CD4-positive, alpha-beta T cell treated with Interleukin-4 for 4 hours (primary cell): ENCODE data around the gene FBXL16.

Experiments used
- DNase-seq: peaks from one replicate; pipeline ENCODE4 v3.0.0-alpha.2; 2020

The FBXL16 gene

DNA sequence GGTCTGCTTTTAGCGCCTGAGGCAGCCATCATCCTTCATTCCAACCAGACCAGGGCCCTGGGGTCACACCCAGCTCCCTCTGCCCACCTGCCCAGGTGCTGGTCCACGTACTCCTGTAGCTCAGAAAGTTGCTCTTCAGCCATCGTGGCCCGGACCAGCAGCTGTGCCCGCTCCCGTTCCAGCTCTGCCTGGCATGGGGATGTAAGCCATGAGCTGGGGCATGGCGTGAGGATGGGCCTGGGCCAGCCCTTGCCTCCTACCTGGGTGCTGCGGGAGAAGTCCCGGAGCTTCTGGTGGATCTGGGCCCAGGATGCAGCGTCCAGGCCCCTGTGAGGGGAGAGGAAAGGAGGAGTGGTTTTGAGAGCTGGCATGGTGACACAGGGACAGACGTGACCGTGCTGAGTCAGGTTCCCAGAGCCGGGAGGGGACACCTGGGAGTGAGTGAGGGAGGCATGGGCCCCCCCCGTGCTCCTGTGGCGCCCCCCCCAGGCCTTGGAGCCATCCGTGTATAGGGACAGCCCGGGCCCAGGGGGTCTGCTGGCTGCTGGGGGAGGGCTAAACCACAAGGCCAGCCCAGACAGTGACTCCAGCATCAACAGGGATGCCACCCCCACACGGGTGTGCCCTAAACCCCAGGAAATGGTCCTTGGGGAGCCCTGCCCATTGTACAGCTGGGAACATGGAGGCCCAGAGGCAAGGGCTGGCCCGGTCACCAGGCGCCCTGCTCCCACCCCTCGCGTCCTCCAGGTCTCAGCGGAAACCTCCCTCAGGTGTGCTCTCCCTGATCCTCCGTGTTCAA lies 17.4 kb upstream of the FBXL16 start:
- no peak for DNase-seq

DNA sequence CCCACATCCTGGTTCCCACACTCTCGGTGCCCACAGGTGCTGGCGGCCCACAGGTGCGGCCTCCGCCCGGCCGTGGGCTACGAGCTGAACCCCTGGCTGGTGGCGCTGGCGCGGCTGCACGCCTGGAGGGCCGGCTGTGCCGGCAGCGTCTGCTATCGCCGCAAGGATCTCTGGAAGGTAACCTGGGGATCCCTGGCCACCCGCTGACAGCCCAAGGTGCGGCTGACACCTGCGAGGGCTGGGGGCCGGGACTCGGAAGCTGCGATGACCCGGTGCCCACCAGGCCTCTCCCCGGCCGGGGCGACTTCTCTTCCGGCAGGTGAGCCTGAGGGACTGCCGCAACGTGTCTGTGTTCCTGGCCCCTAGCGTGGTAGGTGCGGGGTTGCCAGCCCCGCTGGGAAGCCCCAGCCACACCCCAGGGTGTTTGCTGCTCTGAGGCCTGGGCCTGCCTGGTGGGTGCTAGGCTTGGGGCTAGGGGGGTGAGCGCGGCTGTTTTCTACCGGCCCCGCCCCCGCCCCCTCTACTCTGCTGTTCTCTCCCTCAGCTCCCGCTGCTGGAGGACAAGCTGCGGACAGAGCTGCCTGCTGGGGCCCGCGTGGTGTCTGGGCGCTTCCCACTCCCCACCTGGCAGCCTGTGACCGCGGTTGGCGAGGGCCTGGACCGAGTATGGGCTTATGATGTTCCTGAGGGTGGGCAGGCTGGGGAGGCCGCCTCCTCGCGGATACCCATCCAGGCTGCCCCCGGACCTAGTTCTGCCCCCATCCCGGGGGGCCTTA lies 16.4 kb upstream of the FBXL16 start:
- peak; percentile 15 for DNase-seq

DNA sequence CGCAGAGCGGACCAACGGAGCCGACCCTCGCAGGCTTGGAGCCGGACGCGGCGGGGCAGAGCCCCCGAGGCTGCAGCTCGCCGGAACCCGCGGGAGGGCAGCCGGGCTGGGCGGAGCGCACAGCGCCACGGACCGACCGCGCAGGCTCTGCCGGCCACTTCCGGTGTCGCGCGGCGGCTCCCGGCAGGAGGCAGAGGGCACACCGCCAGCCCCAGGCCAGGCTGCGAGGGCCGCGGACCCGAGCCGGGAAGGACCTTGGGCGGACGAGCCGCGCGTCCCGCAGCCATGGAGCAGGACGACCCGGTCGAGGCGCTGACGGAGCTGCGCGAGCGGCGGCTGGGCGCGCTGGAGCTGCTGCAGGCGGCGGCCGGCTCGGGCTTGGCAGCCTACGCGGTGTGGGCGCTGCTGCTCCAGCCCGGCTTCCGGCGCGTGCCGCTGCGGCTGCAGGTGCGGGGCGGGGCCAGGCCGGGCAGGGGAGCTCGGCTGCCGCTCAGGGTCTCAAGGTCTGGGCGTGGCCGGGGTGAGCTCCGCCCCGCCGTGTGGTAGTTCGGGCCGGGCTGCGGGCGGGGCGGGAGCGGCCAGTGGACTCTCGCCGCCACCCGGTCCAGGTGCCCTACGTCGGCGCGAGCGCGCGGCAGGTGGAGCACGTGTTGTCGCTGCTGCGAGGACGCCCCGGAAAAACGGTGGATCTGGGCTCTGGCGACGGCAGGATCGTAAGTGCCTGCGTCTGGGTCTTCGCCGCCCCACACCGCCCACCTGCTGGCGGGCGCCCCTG lies 15.6 kb upstream of the FBXL16 start, which contains the start of gene ANTKMT:
Gene ANTKMT (plus strand): TSS at position 157 of the 775 bp plus-strand sequence. CDS start 129 bp downstream, at position 286.
- peak; percentile 69 for DNase-seq

DNA sequence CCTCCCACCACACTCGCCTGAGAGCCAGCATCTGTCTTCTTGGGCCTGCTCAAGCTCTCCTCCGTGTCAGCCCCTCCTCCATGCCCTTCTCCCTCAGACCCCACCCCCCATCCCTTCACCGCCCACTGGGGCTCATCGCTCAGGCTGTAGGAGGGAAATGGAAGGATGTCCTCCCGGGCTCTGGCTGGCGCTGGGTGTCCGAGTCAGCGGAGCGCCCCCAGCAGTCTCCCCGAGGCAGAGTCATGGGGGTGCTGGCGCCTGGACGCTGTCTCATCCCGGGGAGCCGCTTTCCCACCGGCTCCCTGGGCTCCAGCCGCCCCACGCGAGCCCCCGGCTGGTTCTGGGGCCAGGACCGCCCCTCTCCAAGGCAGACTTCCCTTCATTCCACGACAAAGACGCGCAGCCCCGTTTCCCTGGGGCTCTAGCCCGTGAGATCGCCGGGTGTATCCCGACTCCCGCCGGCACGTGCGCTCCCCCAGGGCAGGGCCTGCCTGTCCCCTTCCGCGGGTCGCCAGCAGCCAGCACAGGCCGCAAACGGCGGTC lies 14.9 kb upstream of the FBXL16 start:
- no peak for DNase-seq

DNA sequence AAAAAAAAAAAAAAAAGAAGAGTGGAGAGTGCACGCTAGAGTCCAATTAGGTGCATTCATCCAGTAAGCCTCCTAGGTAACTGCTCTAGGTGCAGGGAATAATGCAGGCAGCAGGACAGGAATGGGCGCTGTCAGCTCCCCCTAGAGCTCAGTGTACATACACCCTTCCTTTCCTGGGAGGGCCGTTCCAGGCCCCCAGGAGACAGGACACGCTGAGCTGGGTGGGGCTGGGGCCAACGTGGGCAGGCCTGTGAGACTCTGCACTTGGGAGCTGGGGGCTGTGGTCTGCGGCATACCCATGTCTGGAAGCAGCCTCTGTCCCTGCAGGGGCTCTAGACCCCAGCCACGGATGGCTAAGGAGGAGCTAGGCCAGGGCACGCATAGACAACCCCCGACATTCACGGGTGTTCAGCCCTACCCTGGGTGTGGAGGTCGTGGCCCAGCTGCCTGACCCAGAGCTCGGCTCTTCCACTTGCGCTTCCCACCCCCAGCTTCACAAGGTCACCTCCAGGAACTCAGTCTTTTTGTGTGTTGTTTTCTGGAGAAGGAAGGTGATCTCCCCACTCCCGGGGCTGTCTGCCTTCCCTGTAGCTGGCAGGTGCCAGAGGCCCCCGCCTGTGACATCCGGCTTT lies 14.3 kb upstream of the FBXL16 start:
- DNase-seq: no peak

DNA sequence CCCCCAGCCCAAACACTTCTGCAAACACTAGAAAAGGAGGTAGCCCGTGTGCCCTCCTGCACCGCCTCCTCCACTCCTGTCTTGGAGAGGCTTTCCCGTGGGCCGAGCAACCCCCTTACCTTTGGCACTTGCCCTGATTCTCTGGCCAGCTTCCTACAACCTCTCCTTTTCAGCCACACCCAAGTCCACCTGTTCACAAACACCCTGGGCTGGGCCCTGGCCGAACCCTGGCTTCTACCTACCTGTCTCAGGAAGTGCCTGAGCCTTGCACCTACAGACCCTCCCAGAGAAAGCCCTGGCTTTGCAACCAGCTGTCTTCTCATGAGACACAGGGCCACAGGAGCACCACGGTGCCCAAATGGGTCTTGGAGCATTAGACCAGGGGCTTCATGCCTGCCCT lies 13.3 kb upstream of the FBXL16 start:
- no peak for DNase-seq

DNA sequence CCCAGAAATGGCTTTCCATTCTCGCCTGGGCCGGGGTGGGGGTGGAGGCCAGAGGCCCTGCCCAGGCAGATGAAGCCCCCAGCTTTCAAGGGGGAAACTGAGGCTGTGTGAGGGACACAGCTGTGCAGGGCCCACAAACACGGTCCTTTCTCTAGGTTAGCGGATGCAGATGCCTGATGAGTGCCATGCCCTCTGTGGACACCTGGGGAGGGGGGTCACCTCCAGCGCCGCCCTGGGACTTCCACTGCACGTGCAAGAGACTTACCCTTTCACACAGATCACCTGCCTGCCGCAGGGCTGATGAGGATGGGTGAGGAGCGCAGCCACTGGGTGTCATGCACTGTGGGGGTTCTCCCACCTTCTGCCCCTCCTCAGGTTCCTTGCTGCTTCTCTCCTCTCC lies 12.8 kb upstream of the FBXL16 start:
- no peak for DNase-seq

DNA sequence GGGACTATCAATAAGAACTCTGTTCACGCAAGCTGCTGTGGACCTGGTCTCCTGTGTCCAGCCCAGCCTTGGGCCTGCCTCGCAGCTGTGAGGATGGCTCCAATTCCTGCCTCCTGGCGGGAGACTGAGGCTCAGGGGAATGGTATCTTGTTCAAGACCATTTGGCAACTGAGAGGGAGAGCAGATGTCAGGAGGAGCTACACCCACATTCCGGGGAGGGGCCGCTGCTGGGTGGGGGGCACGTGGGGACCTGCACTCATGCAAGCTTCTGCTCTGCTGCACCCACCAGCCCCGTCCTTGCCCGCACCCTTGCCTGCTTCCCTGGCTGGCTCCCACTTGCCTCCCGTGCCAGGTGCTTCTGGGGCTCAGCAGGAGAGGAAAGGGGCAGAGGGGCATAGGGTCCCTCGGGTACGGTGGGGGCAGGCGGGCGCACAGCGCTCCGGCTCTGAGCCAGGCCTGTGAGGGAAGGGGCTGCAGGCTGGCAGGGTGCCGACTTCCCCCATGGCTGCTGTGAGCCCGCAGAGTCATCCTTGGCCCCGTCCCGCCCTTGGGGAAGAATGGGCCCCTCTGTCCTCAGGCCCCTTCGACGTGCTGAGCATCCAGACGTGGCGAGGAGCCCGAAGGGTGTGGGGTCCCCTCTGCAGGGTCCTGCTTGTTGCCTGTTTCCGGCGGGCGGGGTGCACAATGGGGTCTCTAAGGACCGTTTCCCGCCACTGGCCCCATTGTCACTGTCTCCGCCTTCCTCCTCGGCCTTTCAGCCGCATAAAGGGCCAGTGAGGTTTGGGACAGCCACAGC lies 12.0 kb upstream of the FBXL16 start:
- DNase-seq: no peak

DNA sequence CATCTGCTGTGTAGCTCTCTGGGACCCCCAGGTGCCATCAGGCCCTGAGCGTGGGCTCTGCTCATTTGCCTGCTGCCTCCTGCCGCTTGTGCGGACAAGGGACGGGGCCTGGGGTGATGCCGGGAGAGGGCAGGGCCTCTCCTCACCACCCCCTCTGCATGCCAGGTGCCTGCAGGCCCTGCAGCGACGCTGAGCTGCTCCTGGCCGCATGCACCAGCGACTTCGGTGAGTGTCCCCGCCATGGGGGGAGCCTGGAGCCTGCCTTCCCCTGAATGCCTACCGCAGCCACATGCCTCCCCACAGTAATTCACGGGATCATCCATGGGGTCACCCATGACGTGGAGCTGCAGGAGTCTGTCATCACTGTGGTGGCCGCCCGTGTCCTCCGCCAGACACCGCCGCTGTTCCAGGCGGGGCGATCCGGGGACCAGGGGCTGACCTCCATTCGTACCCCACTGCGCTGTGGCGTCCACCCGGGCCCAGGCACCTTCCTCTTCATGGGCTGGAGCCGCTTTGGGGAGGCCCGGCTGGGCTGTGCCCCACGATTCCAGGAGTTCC lies 11.2 kb upstream of the FBXL16 start:
- DNase-seq: no peak

DNA sequence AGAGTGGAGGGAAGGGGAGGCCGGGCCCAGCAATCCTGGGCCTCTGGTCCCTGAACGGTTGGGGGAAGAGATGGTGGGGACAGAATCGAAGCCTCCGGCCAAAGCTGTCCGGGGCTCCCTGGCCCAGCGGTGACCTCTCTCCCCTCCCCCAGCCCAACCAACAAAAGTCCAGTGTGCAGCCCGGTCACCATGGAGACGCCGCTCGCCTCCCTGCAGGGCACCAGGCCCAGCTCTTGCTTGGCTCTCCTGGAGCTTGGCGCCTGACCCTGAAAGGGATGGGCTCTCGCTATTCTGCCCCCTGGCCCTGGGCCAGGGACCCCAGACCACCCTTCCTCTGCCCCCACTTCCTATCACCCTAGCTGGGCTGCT lies 10.6 kb upstream of the FBXL16 start:
- no peak for DNase-seq

DNA sequence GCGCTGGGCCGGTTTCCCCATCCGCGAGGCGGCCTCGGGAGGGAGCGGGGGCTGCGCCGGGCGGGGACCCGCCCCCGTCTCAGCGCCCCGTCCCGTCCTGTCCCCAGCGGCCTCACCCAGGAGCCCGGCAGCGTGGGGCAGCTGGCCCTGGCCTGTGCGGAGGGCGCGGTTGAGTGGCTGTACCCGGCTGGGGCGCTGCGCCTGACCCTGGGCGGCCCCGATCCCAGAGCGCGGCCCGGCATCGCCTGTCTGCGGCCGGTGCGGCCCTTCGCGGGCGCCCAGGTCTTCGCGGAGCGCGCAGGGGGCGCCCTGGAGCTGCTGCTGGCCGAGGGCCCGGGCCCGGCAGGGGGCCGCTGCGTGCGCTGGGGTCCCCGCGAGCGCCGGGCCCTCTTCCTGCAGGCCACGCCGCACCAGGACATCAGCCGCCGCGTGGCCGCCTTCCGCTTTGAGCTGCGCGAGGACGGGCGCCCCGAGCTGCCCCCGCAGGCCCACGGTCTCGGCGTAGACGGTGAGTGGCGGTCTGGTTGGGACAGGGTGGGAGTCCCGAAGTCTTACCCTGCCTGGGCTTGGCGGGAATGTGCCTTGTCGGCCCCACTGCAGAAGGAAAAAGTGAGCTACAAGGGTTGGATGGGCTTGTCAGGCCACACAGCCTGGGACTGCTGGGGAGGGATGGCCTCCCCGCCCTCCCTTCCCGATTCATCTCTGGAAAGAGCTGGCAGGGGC lies 10.0 kb upstream of the FBXL16 start:
- DNase-seq: no peak

DNA sequence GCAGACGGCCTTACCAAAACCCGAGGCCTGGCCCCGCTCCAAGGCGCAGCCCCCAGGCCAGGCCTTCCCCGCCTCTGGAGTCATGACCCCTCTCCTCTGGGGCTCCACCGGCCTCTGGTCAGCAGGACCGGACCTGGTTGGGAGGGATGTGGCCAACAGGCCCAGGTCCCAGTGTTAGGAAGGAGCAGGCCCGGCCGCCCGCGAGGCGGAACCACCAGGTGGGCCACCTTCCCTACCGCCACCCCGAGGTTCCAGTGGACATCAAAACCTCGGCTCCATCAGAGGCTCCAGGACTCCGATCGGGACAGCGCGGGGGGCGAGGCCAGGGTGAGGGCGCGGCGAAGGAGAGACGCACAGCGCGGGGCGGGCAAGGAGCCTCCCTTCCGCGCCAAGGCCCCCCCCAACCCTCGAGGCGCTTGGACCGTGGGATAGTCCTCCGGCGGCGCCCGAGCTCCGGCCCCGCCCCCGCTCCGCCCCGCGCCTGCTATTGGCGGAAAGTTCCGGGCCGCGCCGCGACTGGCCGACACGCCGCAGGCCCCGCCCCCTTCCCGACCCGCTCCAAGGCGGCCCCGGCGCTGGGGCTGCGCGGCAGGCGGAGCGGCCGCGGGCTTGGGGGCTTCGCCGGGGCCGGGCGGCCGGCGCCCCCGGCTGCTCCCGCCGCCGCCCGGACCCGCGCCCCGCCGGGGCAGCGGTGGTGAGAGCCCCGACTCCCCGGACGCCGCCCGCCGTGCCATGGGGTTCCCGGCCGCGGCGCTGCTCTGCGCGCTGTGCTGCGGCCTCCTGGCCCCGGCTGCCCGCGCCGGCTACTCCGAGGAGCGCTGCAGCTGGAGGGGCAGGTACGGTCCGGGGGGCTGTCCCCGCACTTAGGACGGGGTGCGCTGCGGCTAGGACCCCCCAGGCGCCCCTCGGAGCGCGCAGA lies 9.2 kb upstream of the FBXL16 start, which contains the start of gene METRN:
Gene METRN (plus strand): TSS at position 561 of the 919 bp plus-strand sequence. CDS start 172 bp downstream, at position 733.
- peak; percentile 79 for DNase-seq

DNA sequence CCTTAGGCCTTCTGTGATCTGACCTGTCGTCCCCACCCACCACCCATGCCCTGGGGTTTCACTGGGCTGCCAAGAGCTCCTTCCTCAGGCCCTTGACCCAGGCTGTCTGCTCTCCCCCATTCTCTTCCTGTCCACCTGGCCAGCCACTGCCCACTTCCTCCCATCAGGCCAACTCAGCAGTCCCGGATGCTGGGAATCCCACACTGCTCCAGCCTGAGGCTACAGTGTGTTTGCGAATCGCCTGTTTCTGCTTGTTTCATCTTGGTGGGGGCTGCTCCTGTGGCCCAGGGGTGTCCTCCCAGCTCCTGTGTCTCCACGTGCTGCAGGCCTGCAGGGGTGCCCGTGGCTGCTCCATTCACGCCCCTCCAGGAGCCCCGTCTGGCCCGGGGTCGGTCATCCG lies 8.5 kb upstream of the FBXL16 start:
- DNase-seq: no peak

DNA sequence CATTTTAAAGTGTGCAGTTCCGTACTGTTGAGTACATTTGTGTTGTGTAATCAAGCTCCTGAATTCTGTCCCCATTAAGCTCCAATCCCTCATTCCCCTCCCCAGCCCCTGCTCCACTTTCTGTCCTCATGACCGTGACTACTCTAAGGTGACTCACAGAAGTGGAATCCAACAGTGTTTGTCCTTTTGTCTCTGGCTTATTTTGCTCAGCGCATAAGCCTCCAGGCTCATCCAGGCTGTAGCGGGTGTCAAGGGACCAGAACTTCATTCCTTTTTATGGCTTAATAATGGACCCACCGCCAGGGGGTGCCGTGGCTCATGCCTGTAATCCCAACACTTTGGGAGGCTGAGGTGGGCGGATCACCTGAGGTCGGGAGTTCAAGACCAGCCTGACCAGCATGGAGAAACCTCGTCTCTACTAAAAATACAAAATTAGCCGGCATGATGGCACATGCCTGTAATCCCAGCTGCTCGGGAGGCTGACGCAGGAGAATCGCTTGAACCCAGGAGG lies 7.2 kb upstream of the FBXL16 start:
- peak; percentile 27 for DNase-seq

DNA sequence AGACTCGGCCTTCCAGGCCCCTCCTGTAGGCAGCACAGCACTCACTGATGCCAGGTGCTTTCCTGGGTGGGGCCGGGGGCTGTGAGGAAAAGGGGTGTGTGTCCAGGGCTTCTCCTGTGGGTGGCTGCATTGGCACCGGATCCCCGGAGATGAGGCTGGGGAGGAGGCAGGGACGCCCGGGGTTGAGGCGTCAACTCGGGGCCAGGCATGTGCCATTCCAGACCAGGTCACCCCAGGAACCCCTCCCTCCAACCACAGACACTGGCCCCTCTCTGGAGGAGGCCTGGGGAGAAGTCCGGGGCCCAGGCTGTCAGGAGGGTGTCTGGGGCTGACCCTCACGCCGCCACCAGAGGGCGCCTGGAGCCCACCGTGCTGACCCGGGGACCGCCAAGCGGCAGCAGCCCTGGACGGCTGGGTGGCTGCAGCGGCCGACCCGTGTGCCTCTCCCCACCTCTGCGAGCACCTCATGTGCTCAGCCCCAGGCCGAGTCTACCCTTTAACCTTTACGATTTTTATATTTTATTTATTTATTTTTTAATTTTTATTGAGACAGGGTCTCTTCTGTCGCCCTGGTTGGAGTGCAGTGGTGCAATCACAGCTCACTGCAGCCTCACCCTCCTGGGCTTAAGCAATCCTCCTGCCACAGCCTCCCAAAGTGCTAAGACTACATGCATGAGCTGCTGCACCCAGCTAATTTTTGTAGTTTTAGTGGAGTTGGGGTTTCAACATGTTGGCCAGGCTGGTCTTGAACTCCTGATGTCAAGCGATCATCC lies 6.1 kb upstream of the FBXL16 start:
- DNase-seq: peak; percentile 63

DNA sequence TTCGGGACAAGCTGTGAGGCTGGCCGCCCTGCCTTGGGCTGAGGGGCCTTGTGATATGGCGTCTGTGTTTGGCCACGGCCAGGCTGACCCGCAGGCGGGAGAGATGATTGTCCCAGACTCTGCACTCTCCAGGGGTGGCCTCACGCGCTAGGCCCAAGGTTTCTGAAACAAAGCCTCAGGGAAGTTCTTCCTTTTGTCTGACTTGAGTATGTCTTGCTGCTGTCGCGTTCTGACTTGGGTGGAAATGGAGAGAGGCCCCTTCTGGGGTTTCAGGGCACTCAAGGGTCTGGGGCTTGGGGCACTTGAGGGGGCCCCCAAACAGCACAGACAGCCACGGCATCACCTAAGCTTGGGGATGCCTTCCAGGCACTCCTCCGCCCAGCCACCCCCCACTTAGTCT lies 5.5 kb upstream of the FBXL16 start:
- DNase-seq: no peak

DNA sequence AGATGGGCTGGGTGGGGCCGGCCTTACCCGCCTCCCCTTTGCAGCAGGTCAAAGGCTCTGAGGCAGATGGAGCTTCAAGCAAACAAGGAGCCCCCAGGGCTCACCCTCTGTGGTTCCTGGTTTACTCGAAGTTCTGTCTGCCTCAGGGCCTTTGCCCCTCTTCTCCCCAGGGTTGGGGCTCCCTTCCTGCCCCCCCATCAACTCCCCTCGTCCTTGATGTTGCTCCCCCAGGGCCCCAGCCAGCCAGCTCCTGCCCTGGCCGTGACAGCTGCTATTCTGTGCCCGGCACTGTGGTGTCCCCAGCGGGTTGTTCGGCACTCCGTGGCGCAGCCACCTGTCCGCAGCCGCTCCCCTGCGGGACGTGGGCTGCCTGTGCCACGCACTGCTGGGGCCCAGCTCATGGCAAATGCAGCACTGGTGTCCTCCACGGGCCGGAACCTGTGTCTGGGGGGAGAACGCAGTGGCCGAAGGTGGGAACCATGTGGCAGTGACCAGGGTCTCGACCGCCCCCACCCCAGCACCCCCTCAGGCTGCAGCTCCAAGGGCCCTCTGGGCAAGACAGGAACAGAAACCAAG lies 5.0 kb upstream of the FBXL16 start:
- no peak for DNase-seq
